H1 (cell line): ENCODE measurements around the gene SLC35A2. TPM values are rescaled to one million over a fixed set of nuclear protein-coding genes. Genes with fewer than 3 reads are reported as not detected.

Experiments
- CTCF ChIA-PET: fragments of 300-600 bp; sonication (Branson Sonifier 250); formaldehyde crosslinking; loops from one replicate; lab custom pipeline; 2021; ENCODE audit not compliant: partially characterized antibody; lab: Charles Lee
- POLR2A ChIA-PET: fragments of 300-600 bp; sonication (Branson Sonifier 250); formaldehyde crosslinking; loops from one replicate; lab custom pipeline; 2021; ENCODE audit warnings: inconsistent platforms; ENCODE audit not compliant: partially characterized antibody; lab: Charles Lee
- DNase-seq, 2 experiments: peaks; one replicate each; pipeline versions ENCODE4 v3.0.0 to v3.0.0-alpha.2; 2010 to 2022; ENCODE audit warnings: low spot score in 2 of 2, low read depth in 1 of 2, mixed read lengths in 1 of 2
- FAIRE-seq: peaks from 2 replicates; lab custom pipeline; 2011; peaks lifted over from hg19 to GRCh38; lab: Jason Lieb, UNC
- H2AFZ ChIP-seq: 2 replicates; pipeline ENCODE4 v1.8.1; 2012; ENCODE audit warnings: low read length, inconsistent platforms
- H2AK5ac ChIP-seq: 2 replicates; pipeline ENCODE4 v1.6.1; 2013; ENCODE audit warnings: low read depth, low read length
- H2BK120ac ChIP-seq: replicated peaks from 2 replicates; pipeline ENCODE3; 2013; ENCODE audit warnings: low read depth, low read length, inconsistent platforms
- H2BK12ac ChIP-seq: 2 replicates; pipeline ENCODE4 v1.6.1; 2013; ENCODE audit warnings: low read depth, low read length
- H2BK15ac ChIP-seq: 2 replicates; pipeline ENCODE4 v1.6.1; 2013; ENCODE audit warnings: low read length
- H2BK20ac ChIP-seq: 2 replicates; pipeline ENCODE4 v1.6.1; 2013; ENCODE audit warnings: low read length
- H2BK5ac ChIP-seq: 2 replicates; pipeline ENCODE4 v1.6.1; 2013; ENCODE audit warnings: low read depth, low read length
- H3K14ac ChIP-seq: 2 replicates; pipeline ENCODE4 v1.6.1; 2013; ENCODE audit warnings: inconsistent platforms; ENCODE audit not compliant: insufficient read length
- H3K18ac ChIP-seq: 2 replicates; pipeline ENCODE4 v1.6.1; 2013; ENCODE audit warnings: low read length; ENCODE audit errors: extremely low read depth
- H3K23ac ChIP-seq: 2 replicates; pipeline ENCODE4 v1.6.1; 2013; ENCODE audit warnings: inconsistent platforms; ENCODE audit not compliant: insufficient read length
- H3K23me2 ChIP-seq: 2 replicates; pipeline ENCODE4 v1.6.1; 2013; ENCODE audit warnings: low read depth, low read length
- H3K27ac ChIP-seq: 2 replicates; pipeline ENCODE4 v1.6.1; 2011; ENCODE audit warnings: low read depth, low read length, inconsistent platforms
- H3K27me3 ChIP-seq, 4 experiments: replicated peaks in 1 of 4; 1 replicate in 1 of 4; 2 replicates in 3 of 4; pipeline versions ENCODE4 v1.6.1 to v1.8.1; 2011 to 2013; ENCODE audit warnings: low read length in 3 of 4, mild to moderate bottlenecking in 3 of 4, inconsistent platforms in 2 of 4, mixed read lengths in 2 of 4, moderate library complexity in 1 of 4; ENCODE audit not compliant: control insufficient read depth in 3 of 4, insufficient read depth in 3 of 4; ENCODE audit errors: extremely low read depth in 1 of 4
- H3K36me3 ChIP-seq, 4 experiments: 2 replicates each; pipeline versions ENCODE4 v1.6.1 to v1.8.1; 2011 to 2013; ENCODE audit warnings: mild to moderate bottlenecking in 4 of 4, low read length in 3 of 4, moderate library complexity in 2 of 4, control low read depth in 1 of 4, inconsistent platforms in 1 of 4; ENCODE audit not compliant: insufficient read depth in 4 of 4, control insufficient read depth in 2 of 4
- H3K4ac ChIP-seq: replicated peaks from 2 replicates; pipeline ENCODE3; 2013; ENCODE audit warnings: low read length, low read depth, mixed read lengths, inconsistent platforms; ENCODE audit not compliant: insufficient read length
- H3K4me1 ChIP-seq, 4 experiments: replicated peaks in 1 of 4; 1 replicate in 1 of 4; 2 replicates in 3 of 4; pipeline versions ENCODE4 v1.6.1 to v1.8.1; 2011 to 2013; ENCODE audit warnings: low read length in 3 of 4, inconsistent platforms in 2 of 4, mixed read lengths in 1 of 4; ENCODE audit not compliant: insufficient read depth in 4 of 4, control insufficient read depth in 3 of 4
- H3K4me2 ChIP-seq, 2 experiments: 2 replicates each; pipeline versions ENCODE4 v1.6.1 to v1.8.1; 2011 to 2013; ENCODE audit warnings: low read depth in 2 of 2, low read length in 2 of 2, control low read depth in 1 of 2, inconsistent platforms in 1 of 2, mild to moderate bottlenecking in 1 of 2; ENCODE audit not compliant: insufficient read depth in 1 of 2
- H3K4me3 ChIP-seq, 4 experiments: fragments of 200-600, 300-600 bp in 1 of 4; sonication (generic), shearing (Covaris generic), sonication (Bioruptor Twin) in 1 of 4; 2 replicates each; pipeline versions ENCODE4 v1.5.1 to v1.8.1; 2011 to 2016; ENCODE audit warnings: low read length in 4 of 4, low read depth in 3 of 4, control low read depth in 2 of 4, inconsistent platforms in 2 of 4, mild to moderate bottlenecking in 2 of 4, mixed read lengths in 1 of 4, moderate library complexity in 1 of 4; ENCODE audit not compliant: insufficient read depth in 2 of 4; ENCODE audit errors: extremely low read depth in 1 of 4
- H3K56ac ChIP-seq: replicated peaks from 2 replicates; pipeline ENCODE3; 2013; ENCODE audit warnings: low read depth, mild to moderate bottlenecking, mixed read lengths, low read length, inconsistent platforms; ENCODE audit not compliant: insufficient read length
- H3K79me1 ChIP-seq: 2 replicates; pipeline ENCODE4 v1.6.1; 2013; ENCODE audit warnings: low read depth, low read length, control low read depth
- H3K79me2 ChIP-seq, 2 experiments: 2 replicates each; pipeline versions ENCODE4 v1.6.1 to v1.8.1; 2012 to 2013; ENCODE audit warnings: low read length in 2 of 2, mild to moderate bottlenecking in 2 of 2, inconsistent platforms in 1 of 2; ENCODE audit not compliant: insufficient read depth in 2 of 2, control insufficient read depth in 1 of 2
- H3K9ac ChIP-seq, 4 experiments: replicated peaks in 1 of 4; 1 replicate in 1 of 4; 2 replicates in 3 of 4; pipeline versions ENCODE4 v1.6.1 to v1.8.1; 2011 to 2013; ENCODE audit warnings: low read depth in 3 of 4, low read length in 3 of 4, control low read depth in 2 of 4, mild to moderate bottlenecking in 2 of 4, moderate library complexity in 2 of 4, inconsistent platforms in 1 of 4; ENCODE audit errors: extremely low read depth in 1 of 4
- H3K9me3 ChIP-seq, 2 experiments: 2 replicates each; pipeline versions ENCODE4 v1.6.1 to v1.8.1; 2012 to 2013; ENCODE audit warnings: mild to moderate bottlenecking in 2 of 2, moderate library complexity in 2 of 2, control low read depth in 1 of 2, inconsistent platforms in 1 of 2, low read depth in 1 of 2, low read length in 1 of 2, mixed read lengths in 1 of 2; ENCODE audit not compliant: insufficient read depth in 2 of 2
- H4K20me1 ChIP-seq, 2 experiments: replicated peaks in 1 of 2; 2 replicates each; pipeline versions ENCODE3 to v1.8.1; 2011 to 2013; ENCODE audit warnings: inconsistent platforms in 2 of 2, low read length in 2 of 2, mild to moderate bottlenecking in 1 of 2; ENCODE audit not compliant: insufficient read depth in 2 of 2, control insufficient read depth in 1 of 2
- H4K5ac ChIP-seq: 2 replicates; pipeline ENCODE4 v1.6.1; 2013; ENCODE audit warnings: low read length, low read depth, mixed read lengths, inconsistent platforms; ENCODE audit not compliant: insufficient read length
- H4K8ac ChIP-seq: 2 replicates; pipeline ENCODE4 v1.8.0; 2013; ENCODE audit warnings: mild to moderate bottlenecking, moderate library complexity, low read length, inconsistent platforms; ENCODE audit not compliant: insufficient read depth; ENCODE audit errors: extremely low read depth
- H4K91ac ChIP-seq: replicated peaks from 2 replicates; pipeline ENCODE3; 2013; ENCODE audit warnings: low read length, mixed read lengths, inconsistent platforms; ENCODE audit not compliant: insufficient read length
- CREB1 ChIP-seq: IDR thresholded peaks from 2 replicates; pipeline ENCODE4 v1.6.1; 2012; ENCODE audit warnings: inconsistent platforms
- EP300 ChIP-seq, 2 experiments: IDR thresholded peaks; 1 replicate in 1 of 2; 2 replicates in 1 of 2; pipeline ENCODE4 v1.6.1; 2011 to 2012; ENCODE audit warnings: low read depth in 2 of 2, low read length in 2 of 2, mild to moderate bottlenecking in 2 of 2, borderline replicate concordance in 1 of 2, inconsistent platforms in 1 of 2, moderate library complexity in 1 of 2
- FOSL1 ChIP-seq: IDR thresholded peaks from 2 replicates; pipeline ENCODE4 v1.6.1; 2011; ENCODE audit warnings: mild to moderate bottlenecking, low read depth, low read length, moderate library complexity; ENCODE audit not compliant: insufficient read depth
- MAX ChIP-seq: IDR thresholded peaks from 2 replicates; pipeline ENCODE4 v1.6.1; 2012; ENCODE audit warnings: inconsistent platforms
- TAF1 ChIP-seq: IDR thresholded peaks from 2 replicates; pipeline ENCODE4 v1.6.1; 2011; ENCODE audit warnings: mild to moderate bottlenecking, low read depth, low read length
- TCF12 ChIP-seq: IDR thresholded peaks from 2 replicates; pipeline ENCODE4 v1.6.1; 2011; ENCODE audit warnings: low read depth, mild to moderate bottlenecking, low read length
- WGBS, 2 experiments: shearing (Covaris generic) in 1 of 2; methylation state at CpG; one replicate each; pipeline versions ENCODE4 v1.1.6 to v1.1.7; 2013 to 2015; ENCODE audit warnings: low lambda C conversion rate in 2 of 2, mixed read lengths in 2 of 2, inconsistent platforms in 1 of 2, low coverage in 1 of 2, missing lambda C conversion rate in 1 of 2; ENCODE audit not compliant: insufficient replicate concordance in 2 of 2, insufficient coverage in 1 of 2, insufficient read length in 1 of 2; ENCODE audit errors: extremely low coverage in 1 of 2, missing lambda C conversion rate in 1 of 2; 5-methylcytosine and 5-hydroxymethylcytosine counted together
- polyA plus RNA-seq, 7 experiments: library from polyadenylated mRNA; depleted of rRNA in 3 of 7; stranded (reverse) in 5 of 7; unstranded in 2 of 7; fragments of >200 nt in 5 of 7; fragments of 200-250 nt in 2 of 7; gene quantifications; 1 replicate in 5 of 7; 2 replicates in 1 of 7; 4 replicates in 1 of 7; pipeline versions ENCODE4 v1.2.1 to v1.2.3, GENCODE V29; 2011 to 2013; ENCODE audit warnings: missing spikeins in 2 of 7, mixed read lengths in 2 of 7
- total RNA-seq: library from RNA; stranded (reverse); fragmentation: NEBNext Ultra II Directional; extraction: Animal tissue kit (Norgen Biotek cat#: 25700); gene quantifications from 2 replicates; pipeline ENCODE4 v1.2.1, GENCODE V29; 2021

SLC35A2 gene
- total and polyA plus RNA-seq, 2 of the 8 experiments (the other 6 are each of a cell fraction or from before 2014, with no cell fraction given): 21.4 to 48.3 TPM

GRCh38 chrX:48927736-48928382, 16.4 kb upstream of the SLC35A2 start:
- Histone ChIP-seq H3K4me3 (peak overlapping the region; percentile 2 to 54 (median 14); a peak in 5 of 8 replicates), H3K4me2 (peak overlapping the region; percentile 61 to 62)
- no peak for TF ChIP-seq CREB1
- TF ChIP-seq EP300 (IDR thresholded peaks at IDR 0.05; ENCODE audit: borderline replicate concordance in 1 of 2, low read depth in 2 of 2, low read length in 2 of 2): peak in 1 of 2 experiments; percentile 7; a peak in 1 of 3 replicates
- no peak for TF ChIP-seq TCF12
- no peak for TF ChIP-seq MAX
- no peak for TF ChIP-seq TAF1
- no peak for TF ChIP-seq FOSL1

More at GRCh38 chrX:48927736-48928382, 16.4 kb upstream of the SLC35A2 start:
- WGBS, 2 experiments: 0% methylated on average over 2 of the region's 2 CpGs; no CpG with 5 or more reads in 1 of the 2 experiments
- Histone ChIP-seq H3K36me3 (peaks cover 0 to 42% (median 18%) of the 10 kb centered on the region in 4 experiments; a peak in 6 of 8 replicates), H2BK120ac (peak overlapping the region; percentile 98), H3K4me1 (peaks cover 0 to 18% (median 8%) of the 10 kb centered on the region in 4 experiments; a peak in 5 of 7 replicates), H3K79me2 (peaks cover 0 to 20% of the 10 kb centered on the region in 2 experiments; a peak in 2 of 4 replicates), H3K9ac (peak overlapping the region in 1 of 4 experiments; percentile 4; a peak in 1 of 7 replicates), H3K23ac (no peak overlapping the region), H4K5ac (peak overlapping the region; percentile 66), H3K27ac (peak overlapping the region; percentile 75), H3K9me3 (no peaks in the 10 kb centered on the region), H2AK5ac (no peak overlapping the region), H4K20me1 (no peaks in the 10 kb centered on the region), H3K4ac (no peak overlapping the region), H3K56ac (peak overlapping the region; percentile 87), H3K27me3 (no peaks in the 10 kb centered on the region), H4K91ac (peak overlapping the region; percentile 73), H2AFZ (no peak overlapping the region), H3K23me2 (no peaks in the 10 kb centered on the region), H4K8ac (no peak overlapping the region), H2BK20ac (no peak overlapping the region), H2BK15ac (no peak overlapping the region), H2BK5ac (peak overlapping the region; percentile 97), H2BK12ac (no peak overlapping the region; the same call in 1 of the 2 replicates), H3K14ac (no peak overlapping the region), H3K18ac (no peak overlapping the region; the same call in 1 of the 2 replicates), H3K79me1 (no peaks in the 10 kb centered on the region)
- ChIA-PET POLR2A (interaction anchor here (0.6 to 30.9 kb wide), 15 partner anchors 6 to 297 kb away, joined by 3 to 572 read pairs (median 3); partner anchors contain the start of genes GRIPAP1, OTUD5, PIM2 and PQBP1), CTCF (interaction anchor here (0.8 to 2.3 kb wide), 6 partner anchors 9 to 166 kb away, joined by 3 to 20 read pairs (median 4); partner anchors contain the start of gene SLC35A2)
- FAIRE-seq (peak; percentile 99), DNase-seq (no peak)
